WTC11 (cell line): ENCODE results near the gene SIAH3. TPM values are rescaled to one million over a fixed set of nuclear protein-coding genes. Genes with fewer than 3 reads are reported as not detected.

Source experiments
- ATAC-seq: fragments of 200-7000 bp; cut with Tn5 transposase; 2 replicates; pipeline ENCODE4 v1.10.0; 2021; ENCODE audit warnings: mild to moderate bottlenecking, moderate library complexity
- CTCF ChIA-PET: fragments of 300-600 bp; sonication (Branson Sonifier 250); formaldehyde crosslinking; loops from one replicate; lab custom pipeline; 2021; ENCODE audit warnings: antibody characterized with exemption; lab: Charles Lee
- POLR2A ChIA-PET: fragments of 350-600 bp; sonication (Branson Sonifier 250); formaldehyde crosslinking; loops from one replicate; lab custom pipeline; 2021; ENCODE audit warnings: antibody characterized with exemption; lab: Charles Lee
- DNase-seq: peaks from one replicate; pipeline ENCODE4 v3.0.0; 2021; ENCODE audit warnings: low spot score
- H3K27ac Mint-ChIP-seq: 2 replicates; pipeline ENCODE4 v1.8.0; 2021; ENCODE audit warnings: mixed read lengths
- H3K27me3 Mint-ChIP-seq: 2 replicates; pipeline ENCODE4 v1.8.0; 2021; ENCODE audit warnings: low read depth, mild to moderate bottlenecking, moderate library complexity, mixed read lengths
- H3K36me3 Mint-ChIP-seq: 2 replicates; pipeline ENCODE4 v1.8.0; 2021; ENCODE audit warnings: mixed read lengths
- H3K4me1 Mint-ChIP-seq: 2 replicates; pipeline ENCODE4 v1.8.0; 2022; ENCODE audit warnings: mixed read lengths
- H3K4me3 Mint-ChIP-seq: 2 replicates; pipeline ENCODE4 v1.8.0; 2021; ENCODE audit warnings: mild to moderate bottlenecking, moderate library complexity, mixed read lengths
- H3K9me3 Mint-ChIP-seq: 2 replicates; pipeline ENCODE4 v1.8.0; 2021; ENCODE audit warnings: mixed read lengths
- CREB1 ChIP-seq: sonication (generic); formaldehyde crosslinking; IDR thresholded peaks from 2 replicates; pipeline ENCODE4 v1.8.0; 2023; ENCODE audit warnings: mild to moderate bottlenecking, missing genetic modification reagents
- ELF4 ChIP-seq: sonication (generic); formaldehyde crosslinking; IDR thresholded peaks from 2 replicates; pipeline ENCODE4 v1.8.1; 2022; ENCODE audit warnings: low read depth, mild to moderate bottlenecking, moderate library complexity, missing genetic modification reagents
- IRF1 ChIP-seq: sonication (generic); formaldehyde crosslinking; IDR thresholded peaks from 2 replicates; pipeline ENCODE4 v1.8.0; 2023; ENCODE audit warnings: missing genetic modification reagents
- IRF2 ChIP-seq: sonication (generic); formaldehyde crosslinking; IDR thresholded peaks from 2 replicates; pipeline ENCODE4 v1.8.0; 2022; ENCODE audit warnings: low read depth, missing genetic modification reagents, borderline replicate concordance
- JAZF1 ChIP-seq: fragments of 250-450 bp; sonication (Bioruptor Pico); IDR thresholded peaks from 2 replicates; pipeline ENCODE4 v1.9.0; 2021; ENCODE audit warnings: moderate library complexity, mild to moderate bottlenecking, inconsistent platforms
- KAT7 ChIP-seq: sonication (generic); formaldehyde crosslinking; IDR thresholded peaks from 2 replicates; pipeline ENCODE4 v1.8.1; 2023; ENCODE audit warnings: missing genetic modification reagents, mild to moderate bottlenecking, borderline replicate concordance
- MXD4 ChIP-seq: fragments of 250-450 bp; sonication (Bioruptor Pico); IDR thresholded peaks from 2 replicates; pipeline ENCODE4 v1.8.0; 2021; ENCODE audit warnings: mild to moderate bottlenecking, moderate library complexity, borderline replicate concordance
- NR3C1 ChIP-seq: sonication (generic); formaldehyde crosslinking; conservative IDR thresholded peaks from 2 replicates; pipeline ENCODE4 v1.8.1; 2023; ENCODE audit warnings: low read depth, mild to moderate bottlenecking, missing genetic modification reagents
- STAT6 ChIP-seq: sonication (generic); formaldehyde crosslinking; conservative IDR thresholded peaks from 2 replicates; pipeline ENCODE4 v1.8.1; 2023; ENCODE audit warnings: mild to moderate bottlenecking, low read depth, missing genetic modification reagents, moderate library complexity
- TCF7 ChIP-seq: sonication (generic); formaldehyde crosslinking; IDR thresholded peaks from 2 replicates; pipeline ENCODE4 v1.8.0; 2022; ENCODE audit warnings: mild to moderate bottlenecking, low read depth, missing genetic modification reagents, moderate library complexity
- TEAD1 ChIP-seq: sonication (generic); formaldehyde crosslinking; IDR thresholded peaks from 2 replicates; pipeline ENCODE4 v1.8.0; 2022; ENCODE audit warnings: mild to moderate bottlenecking, missing genetic modification reagents
- ZNF219 ChIP-seq: sonication (generic); formaldehyde crosslinking; IDR thresholded peaks from 2 replicates; pipeline ENCODE4 v1.8.0; 2023; ENCODE audit warnings: missing genetic modification reagents, mild to moderate bottlenecking, borderline replicate concordance
- ZNF317 ChIP-seq: sonication (generic); formaldehyde crosslinking; IDR thresholded peaks from 2 replicates; pipeline ENCODE4 v1.8.1; 2023; ENCODE audit warnings: low read depth, mild to moderate bottlenecking, moderate library complexity, missing genetic modification reagents, borderline replicate concordance
- total RNA-seq: library from RNA; stranded (reverse); gene quantifications from 3 replicates; pipeline ENCODE4 v1.2.3, GENCODE V29; 2021
- TF ChIP-seq, protein P1 (sequence below): sonication (generic); formaldehyde crosslinking; IDR thresholded peaks from 2 replicates; pipeline ENCODE4 v1.8.0; 2022; ENCODE audit warnings: missing genetic modification reagents
- TF ChIP-seq, protein P2 (sequence below): fragments of 250-450 bp; sonication (Bioruptor Pico); IDR thresholded peaks from 2 replicates; pipeline ENCODE4 v1.8.0; 2021; ENCODE audit warnings: mild to moderate bottlenecking
- TF ChIP-seq, protein P3 (sequence below): sonication (generic); formaldehyde crosslinking; IDR thresholded peaks from 2 replicates; pipeline ENCODE4 v1.8.1; 2023; ENCODE audit warnings: mild to moderate bottlenecking, missing genetic modification reagents, borderline replicate concordance

Gene SIAH3
- total RNA-seq, 1 experiment from 2014 or later: 0.31 TPM

DNA sequence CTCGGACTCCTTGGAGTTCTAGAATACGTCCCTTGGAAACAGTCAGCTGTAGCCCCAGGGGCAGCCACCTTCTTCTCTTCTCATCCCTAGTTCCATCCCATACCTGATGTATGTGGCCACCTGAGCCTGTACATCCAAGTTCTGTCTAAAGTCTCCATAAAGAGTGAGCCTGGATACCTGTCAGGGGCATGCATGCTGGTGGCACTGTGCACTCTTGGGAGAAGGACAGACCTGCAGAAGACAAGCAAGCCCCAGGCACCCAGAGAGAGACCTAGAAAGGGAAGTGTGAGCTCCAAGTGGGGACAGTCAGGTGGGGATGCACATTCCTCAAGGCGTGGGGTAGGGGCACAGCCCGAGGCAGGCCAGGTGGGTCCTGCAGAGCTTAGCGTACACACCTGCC, 21.4 kb downstream of the SIAH3 start:
- no peaks in the 10 kb centered on the region for H3K9me3 Mint-ChIP-seq
- H3K4me3 Mint-ChIP-seq: no peak overlapping the region
- ChIA-PET POLR2A (no interaction called here), CTCF (no interaction called here)
- H3K27ac Mint-ChIP-seq: no peak overlapping the region
- H3K27me3 Mint-ChIP-seq: no peaks in the 10 kb centered on the region
- no peaks in the 10 kb centered on the region for H3K36me3 Mint-ChIP-seq
- no peak for TF ChIP-seq IRF2 (CRISPR knock-in tag)
- no peak for TF ChIP-seq TEAD1
- TF ChIP-seq ZNF219 (CRISPR knock-in tag): no peak
- TF ChIP-seq STAT6 (CRISPR knock-in tag): no peak
- TF ChIP-seq IRF1 (CRISPR knock-in tag): no peak
- no peak for TF ChIP-seq NR3C1 (CRISPR knock-in tag)
- TF ChIP-seq, protein P1, sequence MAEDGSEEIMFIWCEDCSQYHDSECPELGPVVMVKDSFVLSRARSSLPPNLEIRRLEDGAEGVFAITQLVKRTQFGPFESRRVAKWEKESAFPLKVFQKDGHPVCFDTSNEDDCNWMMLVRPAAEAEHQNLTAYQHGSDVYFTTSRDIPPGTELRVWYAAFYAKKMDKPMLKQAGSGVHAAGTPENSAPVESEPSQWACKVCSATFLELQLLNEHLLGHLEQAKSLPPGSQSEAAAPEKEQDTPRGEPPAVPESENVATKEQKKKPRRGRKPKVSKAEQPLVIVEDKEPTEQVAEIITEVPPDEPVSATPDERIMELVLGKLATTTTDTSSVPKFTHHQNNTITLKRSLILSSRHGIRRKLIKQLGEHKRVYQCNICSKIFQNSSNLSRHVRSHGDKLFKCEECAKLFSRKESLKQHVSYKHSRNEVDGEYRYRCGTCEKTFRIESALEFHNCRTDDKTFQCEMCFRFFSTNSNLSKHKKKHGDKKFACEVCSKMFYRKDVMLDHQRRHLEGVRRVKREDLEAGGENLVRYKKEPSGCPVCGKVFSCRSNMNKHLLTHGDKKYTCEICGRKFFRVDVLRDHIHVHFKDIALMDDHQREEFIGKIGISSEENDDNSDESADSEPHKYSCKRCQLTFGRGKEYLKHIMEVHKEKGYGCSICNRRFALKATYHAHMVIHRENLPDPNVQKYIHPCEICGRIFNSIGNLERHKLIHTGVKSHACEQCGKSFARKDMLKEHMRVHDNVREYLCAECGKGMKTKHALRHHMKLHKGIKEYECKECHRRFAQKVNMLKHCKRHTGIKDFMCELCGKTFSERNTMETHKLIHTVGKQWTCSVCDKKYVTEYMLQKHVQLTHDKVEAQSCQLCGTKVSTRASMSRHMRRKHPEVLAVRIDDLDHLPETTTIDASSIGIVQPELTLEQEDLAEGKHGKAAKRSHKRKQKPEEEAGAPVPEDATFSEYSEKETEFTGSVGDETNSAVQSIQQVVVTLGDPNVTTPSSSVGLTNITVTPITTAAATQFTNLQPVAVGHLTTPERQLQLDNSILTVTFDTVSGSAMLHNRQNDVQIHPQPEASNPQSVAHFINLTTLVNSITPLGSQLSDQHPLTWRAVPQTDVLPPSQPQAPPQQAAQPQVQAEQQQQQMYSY (CRISPR knock-in tag): no peak
- TF ChIP-seq TCF7 (CRISPR knock-in tag): no peak
- TF ChIP-seq MXD4: no peak
- no peak for TF ChIP-seq CREB1
- TF ChIP-seq, all 79 proteins: peak for 0
- DNase-seq (no peak), ATAC-seq (no peak)
- peaks cover 39% of the 10 kb centered on the region for H3K4me1 Mint-ChIP-seq

DNA sequence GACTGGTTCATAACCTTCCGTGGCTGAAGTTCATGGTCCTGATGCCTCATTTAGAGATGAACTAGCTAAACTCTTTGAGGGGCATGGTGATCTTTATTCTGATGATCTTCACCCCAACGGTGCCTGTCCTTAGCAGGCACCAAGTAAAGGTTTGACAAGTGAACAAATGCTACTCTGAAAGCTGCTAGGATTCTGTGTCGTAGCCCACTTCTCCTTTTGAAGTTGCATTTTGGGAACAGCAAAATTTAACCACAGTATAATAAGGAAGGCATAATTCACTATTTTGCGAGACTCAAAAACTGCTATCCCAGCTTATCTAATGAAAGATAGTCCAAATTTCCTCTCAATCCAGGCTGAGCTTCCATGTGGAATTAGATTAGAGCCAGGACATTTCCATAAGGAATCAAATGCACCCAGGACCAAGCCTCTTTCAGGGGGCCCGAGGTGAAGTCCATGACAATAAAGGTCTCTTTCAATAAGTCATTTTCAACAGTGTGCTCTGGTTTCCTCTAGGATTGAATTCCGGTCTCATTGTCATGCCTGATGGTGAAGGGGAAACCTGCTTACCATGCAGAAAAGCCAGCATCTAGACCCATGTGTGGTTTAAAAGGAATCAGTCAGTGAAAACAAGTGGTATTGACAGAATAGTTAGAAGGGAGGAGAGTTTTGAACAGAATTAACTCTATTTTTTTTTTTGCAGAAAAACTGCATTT, 23.1 kb downstream of the SIAH3 start:
- CTCF ChIA-PET: interaction anchor here (1.3 kb wide), 1 partner anchor 51 kb away, joined by 3 read pairs; no protein-coding TSS in a partner anchor
- ATAC-seq: peak; percentile 80
- TF ChIP-seq, protein P2, sequence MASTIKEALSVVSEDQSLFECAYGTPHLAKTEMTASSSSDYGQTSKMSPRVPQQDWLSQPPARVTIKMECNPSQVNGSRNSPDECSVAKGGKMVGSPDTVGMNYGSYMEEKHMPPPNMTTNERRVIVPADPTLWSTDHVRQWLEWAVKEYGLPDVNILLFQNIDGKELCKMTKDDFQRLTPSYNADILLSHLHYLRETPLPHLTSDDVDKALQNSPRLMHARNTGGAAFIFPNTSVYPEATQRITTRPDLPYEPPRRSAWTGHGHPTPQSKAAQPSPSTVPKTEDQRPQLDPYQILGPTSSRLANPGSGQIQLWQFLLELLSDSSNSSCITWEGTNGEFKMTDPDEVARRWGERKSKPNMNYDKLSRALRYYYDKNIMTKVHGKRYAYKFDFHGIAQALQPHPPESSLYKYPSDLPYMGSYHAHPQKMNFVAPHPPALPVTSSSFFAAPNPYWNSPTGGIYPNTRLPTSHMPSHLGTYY (CRISPR knock-in tag): no peak
- TF ChIP-seq ELF4 (CRISPR knock-in tag) (no peak), KAT7 (no peak), JAZF1 (CRISPR knock-in tag) (no peak), ZNF317 (CRISPR knock-in tag) (no peak), IRF1 (CRISPR knock-in tag) (no peak)
- TF ChIP-seq, protein P3, sequence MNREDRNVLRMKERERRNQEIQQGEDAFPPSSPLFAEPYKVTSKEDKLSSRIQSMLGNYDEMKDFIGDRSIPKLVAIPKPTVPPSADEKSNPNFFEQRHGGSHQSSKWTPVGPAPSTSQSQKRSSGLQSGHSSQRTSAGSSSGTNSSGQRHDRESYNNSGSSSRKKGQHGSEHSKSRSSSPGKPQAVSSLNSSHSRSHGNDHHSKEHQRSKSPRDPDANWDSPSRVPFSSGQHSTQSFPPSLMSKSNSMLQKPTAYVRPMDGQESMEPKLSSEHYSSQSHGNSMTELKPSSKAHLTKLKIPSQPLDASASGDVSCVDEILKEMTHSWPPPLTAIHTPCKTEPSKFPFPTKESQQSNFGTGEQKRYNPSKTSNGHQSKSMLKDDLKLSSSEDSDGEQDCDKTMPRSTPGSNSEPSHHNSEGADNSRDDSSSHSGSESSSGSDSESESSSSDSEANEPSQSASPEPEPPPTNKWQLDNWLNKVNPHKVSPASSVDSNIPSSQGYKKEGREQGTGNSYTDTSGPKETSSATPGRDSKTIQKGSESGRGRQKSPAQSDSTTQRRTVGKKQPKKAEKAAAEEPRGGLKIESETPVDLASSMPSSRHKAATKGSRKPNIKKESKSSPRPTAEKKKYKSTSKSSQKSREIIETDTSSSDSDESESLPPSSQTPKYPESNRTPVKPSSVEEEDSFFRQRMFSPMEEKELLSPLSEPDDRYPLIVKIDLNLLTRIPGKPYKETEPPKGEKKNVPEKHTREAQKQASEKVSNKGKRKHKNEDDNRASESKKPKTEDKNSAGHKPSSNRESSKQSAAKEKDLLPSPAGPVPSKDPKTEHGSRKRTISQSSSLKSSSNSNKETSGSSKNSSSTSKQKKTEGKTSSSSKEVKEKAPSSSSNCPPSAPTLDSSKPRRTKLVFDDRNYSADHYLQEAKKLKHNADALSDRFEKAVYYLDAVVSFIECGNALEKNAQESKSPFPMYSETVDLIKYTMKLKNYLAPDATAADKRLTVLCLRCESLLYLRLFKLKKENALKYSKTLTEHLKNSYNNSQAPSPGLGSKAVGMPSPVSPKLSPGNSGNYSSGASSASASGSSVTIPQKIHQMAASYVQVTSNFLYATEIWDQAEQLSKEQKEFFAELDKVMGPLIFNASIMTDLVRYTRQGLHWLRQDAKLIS: no peak
- TF ChIP-seq, protein P1 (CRISPR knock-in tag): no peak

More for the DNA sequence above, 23.1 kb downstream of the SIAH3 start:
- peak overlapping the region; percentile 86 for H3K27ac Mint-ChIP-seq
- H3K36me3 Mint-ChIP-seq: no peaks in the 10 kb centered on the region
- H3K4me3 Mint-ChIP-seq: peak overlapping the region; percentile 11; the same call in 1 of the 2 replicates
- no peaks in the 10 kb centered on the region for H3K27me3 Mint-ChIP-seq
- no peak for DNase-seq
- POLR2A ChIA-PET: no interaction called here
- H3K4me1 Mint-ChIP-seq: peaks cover 49% of the 10 kb centered on the region
- H3K9me3 Mint-ChIP-seq: no peaks in the 10 kb centered on the region
